Endothelial cell of hepatic sinusoid (primary cell): ENCODE measurements around the gene RNASEH2B.

Experiments
- in situ Hi-C: cut with HindIII; loops from 2 replicates; pipeline ENCODE4 v1.10.0; 2017; ENCODE audit warnings: low sequenced_read_pairs

The RNASEH2B gene

GRCh38 chr13:50905256-50905655, 4.3 kb upstream of the RNASEH2B start:
- in situ Hi-C loops, result no loop called here

- in situ Hi-C loops, result no loop called here
Measured at GRCh38 chr13:50907781-50908180, 1.8 kb upstream of the RNASEH2B start.

- in situ Hi-C loops, result no loop called here
Measured at GRCh38 chr13:50908371-50908770, 1.2 kb upstream of the RNASEH2B start.

- in situ Hi-C loops, result no loop called here
Measured at GRCh38 chr13:50910485-50910805, 854 bp downstream of the RNASEH2B start.

GRCh38 chr13:50911081-50911631, 1.6 kb downstream of the RNASEH2B start:
- in situ Hi-C loops, result no loop called here

GRCh38 chr13:50911937-50912795, 2.6 kb downstream of the RNASEH2B start:
- in situ Hi-C loops, result no loop called here

- in situ Hi-C loops, result no loop called here
Measured at GRCh38 chr13:50912851-50913250, 3.3 kb downstream of the RNASEH2B start.

- in situ Hi-C loops, result no loop called here
Measured at GRCh38 chr13:50914176-50914700, 4.6 kb downstream of the RNASEH2B start.

- in situ Hi-C loops, result no loop called here
Measured at GRCh38 chr13:50914848-50915247, 5.3 kb downstream of the RNASEH2B start.

GRCh38 chr13:50915565-50915964, 6.0 kb downstream of the RNASEH2B start:
- in situ Hi-C loops, result no loop called here

GRCh38 chr13:50916701-50917184, 7.2 kb downstream of the RNASEH2B start:
- in situ Hi-C loops, result no loop called here

GRCh38 chr13:50917572-50917971, 8.0 kb downstream of the RNASEH2B start:
- in situ Hi-C loops, result no loop called here

- in situ Hi-C loops, result no loop called here
Measured at GRCh38 chr13:50918567-50918966, 9.0 kb downstream of the RNASEH2B start.

GRCh38 chr13:50919277-50919676, 9.7 kb downstream of the RNASEH2B start:
- in situ Hi-C loops, result no loop called here

GRCh38 chr13:50921706-50922105, 12.1 kb downstream of the RNASEH2B start:
- in situ Hi-C loops, result no loop called here

- in situ Hi-C loops, result no loop called here
Measured at GRCh38 chr13:50923272-50923671, 13.7 kb downstream of the RNASEH2B start.

GRCh38 chr13:50924025-50924424, 14.4 kb downstream of the RNASEH2B start:
- in situ Hi-C loops, result no loop called here

GRCh38 chr13:50927701-50928100, 18.1 kb downstream of the RNASEH2B start:
- in situ Hi-C loops, result no loop called here

GRCh38 chr13:50928102-50928501, 18.5 kb downstream of the RNASEH2B start:
- in situ Hi-C loops, result no loop called here

GRCh38 chr13:50928659-50929462, 19.3 kb downstream of the RNASEH2B start:
- in situ Hi-C loops, result no loop called here

GRCh38 chr13:50932091-50932490, 22.5 kb downstream of the RNASEH2B start:
- in situ Hi-C loops, result no loop called here
